Stimulated activated CD8-positive, alpha-beta memory T cell treated with anti-CD3 and anti-CD28 coated beads, Interleukin-15, amount 100 ng/mL, for 48 hours (primary cell): ENCODE results near the gene LAMA2.
"Not testable (repeated sequence)": the region's sequence is repeated elsewhere in the genome, so short reads cannot be mapped to it uniquely, and the experiment has no call there.

Experiments
- DNase-seq, 2 donors: peaks; one replicate each; pipeline ENCODE4 v3.0.0-alpha.2; 2020; ENCODE audit warnings: low read depth in 2 of 2

LAMA2 gene

GRCh38 chr6:129008591-129008990, 125.7 kb downstream of the LAMA2 start:
- no peak for DNase-seq

- DNase-seq, result no peak
Observed at GRCh38 chr6:129009851-129010250, 126.9 kb downstream of the LAMA2 start.

GRCh38 chr6:129014302-129014701, 131.4 kb downstream of the LAMA2 start:
- no peak for DNase-seq

DNA sequence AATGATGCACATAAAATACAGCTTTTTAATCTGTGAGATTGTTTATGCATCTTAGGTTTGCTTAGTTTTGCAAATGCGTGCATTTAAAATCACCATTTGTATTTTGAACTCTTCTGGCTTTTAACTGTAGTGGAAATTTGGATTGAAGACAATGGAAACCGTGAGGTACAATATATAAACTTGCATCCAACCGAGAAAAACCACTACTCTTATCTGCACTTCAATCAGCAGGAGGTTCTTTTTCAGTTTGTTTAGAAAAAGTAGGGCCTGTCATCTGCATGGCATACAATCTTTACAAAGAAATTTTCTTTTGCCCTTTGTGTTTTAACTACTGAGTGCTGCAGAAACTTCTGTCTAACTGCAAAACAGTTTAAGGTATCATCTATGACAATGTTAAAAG, 132.8 kb downstream of the LAMA2 start:
- DNase-seq, result no peak

DNA sequence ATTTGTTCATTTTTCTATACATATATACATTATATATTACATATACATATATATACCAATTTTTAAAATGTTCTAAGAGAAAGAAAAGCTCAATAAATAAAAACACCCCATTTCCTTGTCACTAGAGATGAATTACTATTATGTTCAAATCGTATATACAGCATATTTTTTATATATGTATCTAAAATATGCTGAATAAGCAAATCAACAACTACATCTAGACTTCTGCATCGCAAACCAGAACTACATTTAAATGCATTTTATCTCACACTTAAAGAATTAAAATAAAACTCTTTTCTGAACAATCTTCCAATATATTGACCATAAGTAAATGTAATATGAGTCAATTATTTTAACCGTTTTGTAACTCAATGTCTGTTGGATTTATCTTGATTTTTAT, 133.9 kb downstream of the LAMA2 start:
- DNase-seq, result no peak

- DNase-seq, result no peak
Observed at GRCh38 chr6:129022011-129022553, 139.1 kb downstream of the LAMA2 start.

DNA sequence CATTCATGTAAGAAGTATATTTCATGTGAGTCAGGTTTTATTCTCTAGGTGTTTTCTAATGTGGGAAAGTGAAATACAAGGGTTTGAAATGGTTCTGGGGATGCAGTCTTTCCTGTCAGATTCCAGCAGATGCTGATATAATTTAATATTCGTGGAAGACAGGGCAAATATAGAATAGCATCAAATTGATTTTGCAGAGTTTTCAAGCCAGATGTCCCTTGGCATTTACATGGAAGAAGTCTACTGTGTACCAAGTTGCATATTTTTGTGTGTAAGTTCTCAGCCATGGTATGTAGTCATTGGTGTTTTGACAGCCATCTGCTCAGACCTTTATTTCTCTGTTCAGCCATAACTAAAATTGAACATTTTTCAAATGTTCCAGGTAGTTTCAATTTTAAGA, 143.7 kb downstream of the LAMA2 start:
- no peak for DNase-seq

DNA sequence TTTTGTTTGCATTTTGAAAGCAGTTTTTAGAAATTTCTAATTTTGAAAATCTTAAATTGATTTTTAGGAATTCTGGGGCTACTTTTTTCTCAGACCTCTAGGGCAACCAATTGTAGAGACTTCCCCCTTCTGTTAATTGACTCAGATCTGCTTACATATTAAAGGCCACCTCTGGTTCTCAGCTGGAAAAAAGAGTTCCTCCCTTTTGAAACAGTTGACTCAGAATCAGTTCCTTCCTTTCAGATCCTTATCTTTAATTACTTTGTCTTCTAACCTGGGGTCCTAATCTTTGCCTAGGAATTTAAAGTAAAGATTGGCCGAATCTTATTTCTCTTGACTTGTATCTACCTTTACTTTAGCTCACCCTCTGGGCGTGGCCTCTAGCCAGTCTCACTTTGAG, 146.8 kb downstream of the LAMA2 start:
- DNase-seq, result no peak

DNA sequence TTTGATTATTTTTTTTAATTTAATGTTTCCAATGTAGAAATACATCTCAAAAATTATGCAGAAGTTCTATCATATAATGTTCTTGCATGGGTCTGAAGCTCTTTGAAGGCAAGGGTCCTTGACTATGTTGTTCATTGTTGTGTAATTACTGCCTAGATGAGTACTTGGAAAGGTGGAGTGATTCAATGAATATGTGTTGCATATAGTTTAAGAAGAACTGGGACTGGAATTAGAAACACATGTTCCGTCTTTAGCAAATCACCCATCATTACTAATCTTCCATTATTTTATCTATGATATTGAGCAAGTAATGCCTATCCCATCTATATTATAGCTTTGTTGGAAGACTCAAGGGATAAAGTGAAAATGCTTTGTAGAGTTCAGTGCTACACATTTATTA, 147.3 kb downstream of the LAMA2 start:
- DNase-seq, result no peak

DNA sequence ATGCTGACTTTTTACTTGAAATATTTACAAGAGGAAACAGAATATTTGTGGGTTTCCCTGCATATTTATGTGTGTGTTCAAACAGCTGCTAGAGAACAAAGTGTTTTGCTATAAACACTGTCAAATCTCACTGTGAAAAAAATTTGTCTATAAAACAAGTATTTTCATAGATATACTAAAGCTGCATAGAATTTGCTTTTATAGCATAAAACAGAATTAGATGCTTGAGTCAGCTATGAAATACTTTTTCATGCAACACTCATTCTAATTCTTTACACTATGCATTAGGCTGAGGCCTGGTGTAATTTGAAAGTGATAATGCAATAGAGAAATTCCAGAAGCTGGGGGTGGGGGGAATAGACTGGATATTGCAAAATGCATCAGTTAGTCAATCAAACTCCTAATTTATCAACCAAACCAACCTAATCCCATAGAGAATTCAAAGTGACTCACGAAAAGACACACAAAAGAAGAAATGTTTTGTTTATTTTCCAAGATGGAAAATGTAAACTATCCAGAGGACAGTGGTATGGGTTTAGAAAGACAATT, 148.2 kb downstream of the LAMA2 start:
- no peak for DNase-seq

GRCh38 chr6:129032602-129033001, 149.7 kb downstream of the LAMA2 start:
- DNase-seq, result no peak

DNA sequence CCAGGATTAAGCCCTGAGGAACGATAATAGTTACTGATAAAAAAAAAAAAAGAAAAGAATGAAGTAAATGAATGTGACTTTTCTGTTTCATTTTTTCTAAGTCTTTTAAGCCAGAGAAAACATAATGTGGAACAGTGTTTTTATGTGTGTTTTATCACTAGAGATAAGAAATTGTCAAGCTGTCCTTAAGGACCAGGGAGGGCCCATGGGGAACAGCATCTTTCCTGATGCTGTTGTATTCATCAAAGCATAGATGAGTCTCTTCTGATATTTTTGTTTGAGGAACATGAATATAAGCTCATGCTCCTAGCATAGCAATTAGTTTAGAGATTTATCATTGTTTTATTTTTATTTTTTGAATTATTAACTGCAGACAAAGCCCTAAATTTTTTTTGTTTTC, 150.2 kb downstream of the LAMA2 start:
- DNase-seq, result no peak

GRCh38 chr6:129033581-129033980, 150.6 kb downstream of the LAMA2 start:
- DNase-seq, result no peak

GRCh38 chr6:129041563-129041962, 158.6 kb downstream of the LAMA2 start:
- no peak for DNase-seq

GRCh38 chr6:129046526-129046925, 163.6 kb downstream of the LAMA2 start:
- no peak for DNase-seq

- no peak for DNase-seq
Observed at GRCh38 chr6:129047834-129048233, 164.9 kb downstream of the LAMA2 start.

GRCh38 chr6:129050086-129050485, 167.1 kb downstream of the LAMA2 start:
- DNase-seq, result no peak

DNA sequence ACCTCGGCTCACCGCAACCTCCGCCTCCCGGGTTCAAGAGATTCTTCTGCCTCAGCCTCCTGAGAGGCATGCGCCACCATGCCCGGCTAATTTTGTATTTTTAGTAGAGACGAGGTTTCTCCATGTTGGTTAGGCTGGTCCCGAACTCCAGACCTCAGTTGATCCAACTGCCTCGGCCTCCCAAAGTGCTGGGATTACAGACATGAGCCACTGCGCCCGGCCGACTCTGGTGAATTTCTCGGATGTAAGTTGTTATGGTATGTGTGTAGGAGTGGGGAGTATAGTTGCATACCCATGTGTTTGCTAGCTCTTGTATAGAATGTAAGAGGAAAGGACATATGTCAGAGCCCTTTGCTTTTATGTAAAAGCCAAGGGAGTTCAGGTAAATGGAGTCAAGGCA, 170.2 kb downstream of the LAMA2 start:
- not testable (repeated sequence) for DNase-seq

GRCh38 chr6:129055796-129056195, 172.9 kb downstream of the LAMA2 start:
- no peak for DNase-seq

DNA sequence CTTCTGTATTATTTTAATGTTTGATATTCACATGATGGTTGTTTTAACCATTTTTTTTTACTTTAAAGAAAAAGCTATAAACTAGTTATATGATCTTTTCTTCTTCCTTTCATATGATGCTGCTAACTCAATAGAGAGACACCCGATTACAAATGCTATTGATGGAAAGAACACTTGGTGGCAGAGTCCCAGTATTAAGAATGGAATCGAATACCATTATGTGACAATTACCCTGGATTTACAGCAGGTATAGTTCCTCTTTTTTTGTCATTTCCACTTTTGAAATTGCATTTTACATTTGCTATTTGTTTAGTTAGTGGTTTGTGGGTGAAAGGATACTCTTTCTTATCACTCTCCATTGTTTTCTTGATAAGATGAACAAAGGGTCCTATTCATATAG, 176.7 kb downstream of the LAMA2 start:
- no peak for DNase-seq

DNA sequence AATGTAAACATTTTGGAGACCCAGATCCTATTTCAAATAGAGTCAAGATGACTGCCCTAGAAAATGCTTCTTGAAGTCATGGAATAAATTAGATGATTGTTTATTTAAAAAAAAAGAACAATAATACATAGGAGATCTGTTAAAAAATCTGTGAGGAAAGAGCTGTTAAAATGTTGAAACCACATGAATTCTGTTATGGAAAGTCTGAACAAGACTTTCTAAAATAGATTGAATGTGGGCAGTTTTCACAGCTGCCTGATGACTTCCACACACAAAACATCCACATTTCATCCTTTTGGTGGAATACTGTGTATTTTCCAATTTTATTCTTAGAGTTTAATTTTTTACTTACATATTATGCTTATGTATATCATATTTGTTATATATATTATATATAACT, 186.1 kb downstream of the LAMA2 start:
- no peak for DNase-seq

DNA sequence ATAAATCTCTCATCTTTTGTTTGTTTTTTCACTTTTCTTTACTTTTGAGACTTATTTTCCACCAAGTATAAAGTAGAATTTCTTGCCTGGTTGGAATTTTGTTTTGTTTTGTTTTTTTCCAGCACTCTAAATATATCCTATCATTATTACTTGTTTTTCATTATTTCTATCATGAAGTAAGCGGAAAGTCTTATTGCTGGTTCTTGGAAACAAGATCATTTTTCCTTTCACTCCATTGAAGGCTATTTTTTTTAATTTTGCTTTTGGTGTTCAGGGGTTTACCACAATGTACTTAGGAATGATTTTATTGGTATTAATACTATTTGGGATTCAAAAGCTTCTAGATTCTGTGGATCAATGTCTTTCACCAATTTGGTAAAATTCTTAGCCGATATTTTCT, 190.1 kb downstream of the LAMA2 start:
- no peak for DNase-seq

- no peak for DNase-seq
Observed at GRCh38 chr6:129073691-129074395, 190.9 kb downstream of the LAMA2 start.

DNA sequence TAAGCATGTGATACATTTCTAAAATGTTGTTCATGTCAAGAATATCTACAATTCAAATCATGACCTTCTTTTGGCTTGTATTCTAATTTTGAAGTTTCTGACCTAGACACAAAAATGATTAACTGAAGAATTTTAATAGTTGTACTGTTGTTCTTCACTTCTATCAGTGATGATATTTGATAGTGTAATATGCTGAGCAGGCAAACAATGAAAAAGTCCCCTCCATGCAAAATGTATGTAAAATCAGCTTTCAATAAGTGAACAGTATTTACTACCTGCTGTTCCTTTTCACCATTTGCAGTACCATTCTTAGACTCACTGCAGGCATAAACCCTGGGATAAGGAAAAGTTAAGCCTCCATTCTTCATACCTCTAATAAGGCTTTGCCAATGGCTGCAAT, 201.5 kb downstream of the LAMA2 start:
- DNase-seq, result no peak
